Esophagus squamous epithelium (tissue), 5 donors: ENCODE results near the gene PPA1. TPM values are rescaled to one million over a fixed set of nuclear protein-coding genes. Genes with fewer than 3 reads are reported as not detected.
A peak's percentile ranks its signal among the peaks of the same experiment; 100 is the strongest.

Experiments
- DNase-seq: peaks from one replicate; lab custom pipeline; 2025; lab: John Stamatoyannopoulos, UW
- H3K27ac ChIP-seq, 4 donors: fragments of 200-600 bp; sonication (generic); one replicate each; pipeline ENCODE4 v1.5.1; 2016 to 2019; ENCODE audit warnings: mild to moderate bottlenecking in 1 of 4
- H3K27me3 ChIP-seq, 4 donors: fragments of 200-600 bp; sonication (generic); 1 replicate in 3 of 4; 2 replicates in 1 of 4; pipeline versions ENCODE4 v1.5.1 to v1.6.0; 2017 to 2021; ENCODE audit warnings: antibody characterized with exemption in 1 of 4
- H3K36me3 ChIP-seq, 3 donors: fragments of 200-600 bp; sonication (generic); one replicate each; pipeline ENCODE4 v1.5.1; 2016 to 2019
- H3K4me1 ChIP-seq, 3 donors: fragments of 200-600 bp; sonication (generic); one replicate each; pipeline ENCODE4 v1.5.1; 2017 to 2019
- H3K4me3 ChIP-seq, 4 donors: fragments of 200-600 bp; sonication (generic); 1 replicate in 3 of 4; 2 replicates in 1 of 4; pipeline ENCODE4 v1.5.1; 2016 to 2019; ENCODE audit warnings: mild to moderate bottlenecking in 2 of 4, moderate library complexity in 1 of 4
- H3K9me3 ChIP-seq, 3 donors: fragments of 200-600 bp; sonication (generic); one replicate each; pipeline ENCODE4 v1.5.1; 2016 to 2019
- POLR2A ChIP-seq, 4 donors: fragments of 450-650 bp; IDR thresholded peaks; one replicate each; pipeline ENCODE4 v1.6.1; 2017; ENCODE audit warnings: antibody characterized with exemption in 4 of 4, mild to moderate bottlenecking in 4 of 4, moderate library complexity in 3 of 4
- WGBS, 2 donors: methylation state at CpG; one replicate each; pipeline ENCODE4 v1.1.5; 2018; 5-methylcytosine and 5-hydroxymethylcytosine counted together
- intact Hi-C: fragments of 100-400 bp; cut with DNase I; formaldehyde crosslinking; loops from one replicate; pipeline ENCODE4 v1.15.0; 2022
- total RNA-seq, 4 donors: library from RNA; depleted of rRNA; stranded (reverse); fragments of >200 nt; gene quantifications; one replicate each; pipeline ENCODE4 v1.1.0, GENCODE V29; 2016
- TF ChIP-seq, protein P1 (sequence below), 6 experiments: fragments of 450-650 bp in 4 of 6; fragments of 200-600 bp in 2 of 6; sonication (generic) in 2 of 6; IDR thresholded peaks; one replicate each; pipeline ENCODE4 v1.5.1; 2016 to 2019; ENCODE audit warnings: antibody characterized with exemption in 6 of 6, mild to moderate bottlenecking in 4 of 6, moderate library complexity in 4 of 6
- donor health status: DM: yes; HTN: yes; CAD: no.

The PPA1 gene
- total RNA-seq, 4 donors from 2014 or later, result 129 to 210 (median 157) TPM

- intact Hi-C loops, result no loop called here
- Histone ChIP-seq H3K27ac (peak overlapping the region in 1 of 4 donors; percentile 21), H3K9me3 (no peaks in the 10 kb centered on the region), H3K4me3 (no peak overlapping the region), H3K36me3 (no peaks in the 10 kb centered on the region), H3K27me3 (peaks cover 0 to 5% (median 0%) of the 10 kb centered on the region in 4 donors), H3K4me1 (peaks cover 0 to 13% (median 0%) of the 10 kb centered on the region in 3 donors)
- TF ChIP-seq, protein P1, sequence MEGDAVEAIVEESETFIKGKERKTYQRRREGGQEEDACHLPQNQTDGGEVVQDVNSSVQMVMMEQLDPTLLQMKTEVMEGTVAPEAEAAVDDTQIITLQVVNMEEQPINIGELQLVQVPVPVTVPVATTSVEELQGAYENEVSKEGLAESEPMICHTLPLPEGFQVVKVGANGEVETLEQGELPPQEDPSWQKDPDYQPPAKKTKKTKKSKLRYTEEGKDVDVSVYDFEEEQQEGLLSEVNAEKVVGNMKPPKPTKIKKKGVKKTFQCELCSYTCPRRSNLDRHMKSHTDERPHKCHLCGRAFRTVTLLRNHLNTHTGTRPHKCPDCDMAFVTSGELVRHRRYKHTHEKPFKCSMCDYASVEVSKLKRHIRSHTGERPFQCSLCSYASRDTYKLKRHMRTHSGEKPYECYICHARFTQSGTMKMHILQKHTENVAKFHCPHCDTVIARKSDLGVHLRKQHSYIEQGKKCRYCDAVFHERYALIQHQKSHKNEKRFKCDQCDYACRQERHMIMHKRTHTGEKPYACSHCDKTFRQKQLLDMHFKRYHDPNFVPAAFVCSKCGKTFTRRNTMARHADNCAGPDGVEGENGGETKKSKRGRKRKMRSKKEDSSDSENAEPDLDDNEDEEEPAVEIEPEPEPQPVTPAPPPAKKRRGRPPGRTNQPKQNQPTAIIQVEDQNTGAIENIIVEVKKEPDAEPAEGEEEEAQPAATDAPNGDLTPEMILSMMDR (IDR thresholded peaks at IDR 0.05), result peak in 1 of 6 experiments; percentile 20
- no peak for TF ChIP-seq POLR2A (IDR thresholded peaks at IDR 0.05)
- 55 to 65% methylated on average over 7 to 8 of the region's 9 CpGs for WGBS, 2 donors
- DNase-seq, result no peak
Measured at GRCh38 chr10:70267161-70267933, 34.1 kb upstream of the PPA1 start.

DNA sequence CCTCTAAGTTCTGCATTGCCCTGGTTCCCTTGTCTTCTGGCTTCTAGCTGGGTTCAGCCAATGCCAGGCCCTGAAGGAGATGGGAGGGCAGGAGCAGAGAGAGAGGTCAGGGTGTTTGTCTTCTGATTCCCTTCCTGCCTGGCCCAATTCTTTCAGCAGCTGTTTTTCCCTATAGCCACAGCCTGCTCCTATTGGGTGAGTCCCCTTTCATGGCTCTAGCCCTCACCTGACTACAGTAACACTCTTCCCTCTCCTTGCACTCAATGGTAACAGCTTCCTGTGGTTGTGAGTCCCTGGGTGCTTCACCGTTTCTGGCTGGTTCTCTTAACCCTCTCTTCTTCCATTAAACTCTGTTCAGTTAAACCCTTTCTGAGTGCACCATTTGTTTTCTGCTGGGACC, 33.5 kb upstream of the PPA1 start:
- TF ChIP-seq POLR2A (IDR thresholded peaks at IDR 0.05), result no peak
- TF ChIP-seq, protein P1 (IDR thresholded peaks at IDR 0.05), result no peak
- Histone ChIP-seq H3K9me3 (no peaks in the 10 kb centered on the region), H3K27ac (no peak overlapping the region), H3K4me3 (no peak overlapping the region), H3K27me3 (peaks cover 0 to 5% (median 0%) of the 10 kb centered on the region in 4 donors), H3K36me3 (no peaks in the 10 kb centered on the region), H3K4me1 (peaks cover 0 to 11% (median 0%) of the 10 kb centered on the region in 3 donors)
- intact Hi-C loops, result no loop called here
- no peak for DNase-seq
- WGBS, 2 donors, result 22 to 85% methylated on average over 1 of the region's 1 CpG

- H3K4me3 ChIP-seq, result no peak overlapping the region
- peaks cover 0 to 5% (median 0%) of the 10 kb centered on the region in 4 donors for H3K27me3 ChIP-seq
- peaks cover 0 to 11% (median 0%) of the 10 kb centered on the region in 3 donors for H3K4me1 ChIP-seq
- H3K36me3 ChIP-seq, result no peaks in the 10 kb centered on the region
- H3K27ac ChIP-seq, result no peak overlapping the region
- 86 to 96% methylated on average over 6 to 7 of the region's 7 CpGs for WGBS, 2 donors
- no peak for DNase-seq
- TF ChIP-seq, protein P1 (IDR thresholded peaks at IDR 0.05), result no peak
- no peak for TF ChIP-seq POLR2A (IDR thresholded peaks at IDR 0.05)
- no peaks in the 10 kb centered on the region for H3K9me3 ChIP-seq
- intact Hi-C loops, result no loop called here
Measured at GRCh38 chr10:70266056-70266455, 32.8 kb upstream of the PPA1 start.

GRCh38 chr10:70265032-70265689, 31.9 kb upstream of the PPA1 start:
- no peak for TF ChIP-seq POLR2A (IDR thresholded peaks at IDR 0.05)
- TF ChIP-seq, protein P1 (IDR thresholded peaks at IDR 0.05), result peak in 1 of 6 experiments; percentile 6
- no peak overlapping the region for H3K27ac ChIP-seq
- H3K27me3 ChIP-seq, result peaks cover 0 to 11% (median 0%) of the 10 kb centered on the region in 4 donors
- DNase-seq, result no peak
- no peaks in the 10 kb centered on the region for H3K9me3 ChIP-seq
- peaks cover 0 to 11% (median 0%) of the 10 kb centered on the region in 3 donors for H3K4me1 ChIP-seq
- H3K4me3 ChIP-seq, result no peak overlapping the region
- 54 to 81% methylated on average over 6 to 7 of the region's 10 CpGs for WGBS, 2 donors
- no peaks in the 10 kb centered on the region for H3K36me3 ChIP-seq
- intact Hi-C loops, result no loop called here

DNA sequence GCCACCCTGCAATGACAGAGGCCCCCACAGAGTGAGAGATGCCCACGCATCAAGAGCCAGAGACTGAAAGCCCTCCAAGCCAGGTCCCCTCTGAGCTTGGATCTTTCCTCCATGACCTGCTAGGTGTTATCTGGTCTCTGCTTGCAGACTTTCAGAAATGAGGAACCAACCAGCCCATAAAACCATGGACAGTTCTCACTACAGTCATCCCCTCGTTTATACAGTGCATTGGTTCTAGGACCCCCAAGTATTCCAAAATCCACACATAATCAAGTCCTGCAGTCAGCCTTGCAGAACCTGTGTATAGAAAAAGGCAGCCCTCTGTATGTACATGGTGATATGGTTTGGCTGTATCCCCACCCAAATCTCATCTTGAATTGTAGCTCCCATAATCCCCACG, 27.5 kb upstream of the PPA1 start:
- H3K27ac ChIP-seq, result no peak overlapping the region
- intact Hi-C loops, result no loop called here
- WGBS, 2 donors, result 75 to 77% methylated on average over 3 of the region's 3 CpGs
- no peaks in the 10 kb centered on the region for H3K36me3 ChIP-seq
- TF ChIP-seq, protein P1 (IDR thresholded peaks at IDR 0.05), result no peak
- TF ChIP-seq POLR2A (IDR thresholded peaks at IDR 0.05), result no peak
- no peak for DNase-seq
- H3K9me3 ChIP-seq, result no peaks in the 10 kb centered on the region
- H3K4me3 ChIP-seq, result no peak overlapping the region
- peaks cover 0 to 6% (median under 1%) of the 10 kb centered on the region in 3 donors for H3K4me1 ChIP-seq
- H3K27me3 ChIP-seq, result peaks cover 0 to 43% (median 0%) of the 10 kb centered on the region in 4 donors
